ENCODE results near the gene NRXN3.
"Not testable (repeated sequence)": the region's sequence is repeated elsewhere in the genome, so short reads cannot be mapped to it uniquely, and the experiment has no call there.

Gene NRXN3

DNA sequence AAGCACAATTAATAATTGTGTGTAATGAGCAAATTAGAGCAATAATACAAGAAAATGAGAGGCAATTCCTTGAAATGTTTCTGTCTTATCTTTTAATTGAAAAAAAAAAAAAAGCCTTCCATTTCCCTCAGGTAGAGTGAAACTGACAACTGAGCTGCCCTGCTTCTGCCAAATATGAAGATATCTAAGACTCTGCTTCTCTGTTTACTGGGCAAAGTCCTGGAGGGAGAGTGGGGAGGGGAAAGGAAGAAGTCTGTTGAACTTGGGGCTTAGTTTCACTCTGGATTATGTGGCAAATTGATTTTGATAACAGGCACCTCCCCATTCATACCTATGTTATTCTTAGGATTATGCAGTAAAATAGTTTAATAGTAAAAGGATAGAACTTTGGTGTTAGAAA lies 364.9 kb downstream of the NRXN3 start:
- TF ChIP-seq, protein P1, sequence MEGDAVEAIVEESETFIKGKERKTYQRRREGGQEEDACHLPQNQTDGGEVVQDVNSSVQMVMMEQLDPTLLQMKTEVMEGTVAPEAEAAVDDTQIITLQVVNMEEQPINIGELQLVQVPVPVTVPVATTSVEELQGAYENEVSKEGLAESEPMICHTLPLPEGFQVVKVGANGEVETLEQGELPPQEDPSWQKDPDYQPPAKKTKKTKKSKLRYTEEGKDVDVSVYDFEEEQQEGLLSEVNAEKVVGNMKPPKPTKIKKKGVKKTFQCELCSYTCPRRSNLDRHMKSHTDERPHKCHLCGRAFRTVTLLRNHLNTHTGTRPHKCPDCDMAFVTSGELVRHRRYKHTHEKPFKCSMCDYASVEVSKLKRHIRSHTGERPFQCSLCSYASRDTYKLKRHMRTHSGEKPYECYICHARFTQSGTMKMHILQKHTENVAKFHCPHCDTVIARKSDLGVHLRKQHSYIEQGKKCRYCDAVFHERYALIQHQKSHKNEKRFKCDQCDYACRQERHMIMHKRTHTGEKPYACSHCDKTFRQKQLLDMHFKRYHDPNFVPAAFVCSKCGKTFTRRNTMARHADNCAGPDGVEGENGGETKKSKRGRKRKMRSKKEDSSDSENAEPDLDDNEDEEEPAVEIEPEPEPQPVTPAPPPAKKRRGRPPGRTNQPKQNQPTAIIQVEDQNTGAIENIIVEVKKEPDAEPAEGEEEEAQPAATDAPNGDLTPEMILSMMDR (IDR thresholded peaks at IDR 0.05) = no peak
- Histone ChIP-seq H3K27ac (no peak overlapping the region), H3K4me3 (no peak overlapping the region)
- DNase-seq (ENCODE audit: low spot score) = no peak

DNA sequence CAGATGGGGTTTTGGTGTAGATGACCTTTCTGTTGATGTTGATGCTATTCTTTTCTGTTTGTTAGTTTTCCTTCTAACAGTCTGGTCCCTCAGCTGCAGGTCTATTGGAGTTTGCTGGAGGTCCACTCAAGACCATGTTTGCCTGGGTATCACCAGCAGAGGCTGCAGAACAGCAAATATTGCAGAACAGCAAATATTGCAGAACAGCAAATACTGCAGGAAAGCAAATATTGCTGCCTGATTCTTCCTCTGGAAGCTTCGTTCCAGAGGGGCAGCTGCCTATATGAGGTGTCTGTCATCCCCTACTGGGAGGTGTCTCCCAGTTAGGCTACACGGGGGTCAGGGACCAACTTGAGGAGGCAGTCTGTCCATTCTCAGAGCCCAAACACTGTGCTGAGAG lies 371.6 kb downstream of the NRXN3 start:
- H3K4me3 ChIP-seq; DNase-seq (ENCODE audit: low spot score); H3K27ac ChIP-seq: not testable (repeated sequence)

DNA sequence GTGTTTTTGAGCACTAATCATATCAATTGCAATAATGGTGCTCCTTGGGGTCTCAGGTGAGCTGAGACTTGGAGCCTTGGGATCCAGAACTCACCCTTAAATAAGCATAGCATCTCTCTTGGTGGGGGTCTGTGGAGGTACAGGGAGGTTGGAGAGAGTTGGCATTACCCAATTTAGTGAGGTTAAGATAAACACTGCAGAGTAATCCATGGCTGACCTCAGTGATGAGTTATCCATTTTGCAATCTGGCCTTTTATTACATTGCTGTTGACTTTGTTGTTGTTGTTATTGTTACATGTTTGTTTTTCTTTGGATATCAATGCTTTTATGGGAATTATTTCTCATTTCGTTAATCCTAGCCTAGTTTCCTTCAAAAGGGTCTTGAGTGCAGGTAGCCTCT lies 373.3 kb downstream of the NRXN3 start:
- no peak overlapping the region for H3K4me3 ChIP-seq
- no peak overlapping the region for H3K27ac ChIP-seq
- TF ChIP-seq, protein P1 (IDR thresholded peaks at IDR 0.05) = no peak
- DNase-seq (ENCODE audit: low spot score) = no peak

DNA sequence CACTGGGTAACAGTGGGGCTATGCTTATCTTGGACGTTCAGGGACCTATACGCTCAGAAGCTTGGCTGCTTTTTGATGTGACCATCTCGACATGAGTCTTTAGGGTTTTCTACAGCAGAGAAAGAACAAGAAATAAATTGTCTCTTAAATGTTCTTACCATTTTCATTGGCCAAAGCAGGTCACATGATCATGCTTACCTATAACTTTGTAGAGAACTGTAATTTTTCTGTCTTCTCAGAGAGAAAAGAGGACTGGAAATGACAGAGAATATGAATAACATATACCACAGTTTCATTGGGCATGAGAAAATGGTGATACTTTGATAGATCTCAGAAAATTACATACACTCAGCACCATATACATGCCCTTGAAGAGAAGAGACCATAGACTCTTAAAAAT lies 390.9 kb downstream of the NRXN3 start:
- Histone ChIP-seq H3K27ac (no peak overlapping the region), H3K4me3 (no peak overlapping the region)
- TF ChIP-seq, protein P1 (IDR thresholded peaks at IDR 0.05) = no peak
- DNase-seq (ENCODE audit: low spot score) = no peak

DNA sequence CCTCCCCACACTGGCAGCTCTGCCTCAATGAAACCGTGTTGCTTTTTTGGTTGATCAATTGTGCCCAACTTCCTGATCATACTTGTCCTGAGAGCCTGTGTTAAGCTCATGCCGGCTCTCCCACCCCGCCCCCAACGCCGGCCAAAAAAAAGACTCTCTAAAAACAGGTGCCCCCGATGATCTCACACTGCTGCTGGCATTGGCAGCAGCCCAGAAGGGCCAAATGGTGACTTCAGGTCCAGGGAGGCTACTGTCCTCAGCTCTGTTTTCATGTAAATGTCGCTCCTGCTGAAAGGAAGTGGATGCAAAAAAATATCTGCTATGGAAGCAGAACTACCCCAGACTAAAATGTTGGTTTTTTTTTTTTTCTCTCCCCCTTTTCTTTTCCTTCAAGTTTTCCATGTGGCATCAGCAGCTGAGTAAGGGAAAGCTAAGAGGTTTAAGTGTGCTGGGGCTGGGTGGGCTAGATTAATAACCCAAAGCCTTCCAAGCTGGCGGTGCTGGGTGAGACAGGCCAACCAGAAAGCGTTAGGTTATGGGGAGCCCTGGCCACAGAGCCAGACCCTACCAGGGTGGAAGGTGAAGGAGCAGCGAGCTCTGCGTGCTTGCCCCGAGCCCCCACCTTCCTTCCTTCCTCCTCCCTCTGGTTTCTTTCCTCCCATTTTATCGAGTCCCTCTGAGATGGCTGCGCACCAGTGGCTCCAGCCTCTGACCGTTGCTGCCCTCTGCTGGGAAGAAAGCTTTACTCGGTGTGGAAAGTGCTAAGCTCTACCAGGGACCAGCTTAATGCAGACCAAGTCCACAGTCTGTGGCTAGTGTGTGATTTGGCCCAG lies 396.1 kb downstream of the NRXN3 start:
- TF ChIP-seq, protein P1 (IDR thresholded peaks at IDR 0.05) = peak; percentile 46
- Histone ChIP-seq H3K4me3 (peak overlapping the region; percentile 67), H3K27ac (no peak overlapping the region)
- peak; percentile 77 for DNase-seq (ENCODE audit: low spot score)

DNA sequence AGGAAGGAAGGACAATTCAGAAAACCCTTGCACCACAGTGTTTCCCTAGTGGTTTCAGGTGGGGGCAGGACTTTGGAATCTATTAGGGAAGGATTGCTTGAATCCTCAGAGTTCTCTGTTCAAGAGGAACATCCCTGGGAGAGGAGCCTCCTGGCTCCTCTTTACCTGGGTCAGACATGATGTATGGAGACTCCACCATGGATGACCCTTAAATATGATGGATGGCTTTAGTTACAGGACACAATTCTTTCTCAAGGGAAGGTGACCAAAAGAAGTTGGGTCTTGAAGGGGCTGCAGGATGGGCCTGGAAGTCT lies 396.6 kb downstream of the NRXN3 start:
- H3K4me3 ChIP-seq = no peak overlapping the region
- TF ChIP-seq, protein P1 (IDR thresholded peaks at IDR 0.05) = no peak
- DNase-seq (ENCODE audit: low spot score) = no peak
- H3K27ac ChIP-seq = no peak overlapping the region

DNA sequence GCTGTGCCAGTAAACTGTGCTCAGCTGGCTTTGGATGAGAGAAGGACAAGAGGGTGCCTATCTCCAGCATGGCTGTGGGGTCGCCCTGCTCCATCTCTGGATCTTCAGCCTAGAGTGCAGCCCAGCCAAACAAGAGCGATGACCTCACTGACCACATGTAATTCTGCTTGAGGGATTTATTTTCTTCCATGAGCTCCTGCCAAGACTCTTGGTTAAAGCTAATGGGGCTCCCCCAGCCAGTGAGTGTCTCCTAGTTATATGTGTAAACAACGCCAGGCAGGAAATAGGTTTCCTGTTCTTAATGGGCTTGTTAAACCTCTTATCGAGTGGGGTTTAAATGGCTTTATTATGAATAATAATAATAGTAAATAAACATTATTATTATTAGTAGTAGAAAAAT lies 397.2 kb downstream of the NRXN3 start:
- DNase-seq (ENCODE audit: low spot score) = no peak
- TF ChIP-seq, protein P1 (IDR thresholded peaks at IDR 0.05) = no peak
- Histone ChIP-seq H3K4me3 (no peak overlapping the region), H3K27ac (no peak overlapping the region)

DNA sequence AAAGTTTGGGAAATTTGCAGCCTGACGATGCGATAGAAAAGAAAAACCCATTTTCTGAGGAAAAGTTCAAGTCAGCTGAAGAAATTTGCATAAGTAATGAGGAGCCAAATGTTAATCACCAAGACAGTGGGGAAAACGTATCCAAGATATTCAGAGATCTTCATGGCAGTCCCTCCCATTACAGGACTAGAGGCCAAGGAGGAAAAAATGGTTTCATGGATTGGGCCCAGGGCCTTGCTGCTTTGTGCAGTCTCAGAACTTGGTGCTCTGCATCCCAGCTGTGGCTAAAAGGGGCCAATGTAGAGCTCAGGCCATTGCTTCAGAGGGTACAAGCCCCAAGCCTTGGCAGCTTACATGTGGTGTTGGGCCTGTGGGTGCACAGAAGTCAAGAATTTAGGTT lies 403.6 kb downstream of the NRXN3 start:
- not testable (repeated sequence) for DNase-seq (ENCODE audit: low spot score); H3K27ac ChIP-seq; H3K4me3 ChIP-seq

Data from coronary artery (tissue), 2 donors.